Transverse colon (tissue), 3 donors: ENCODE results near the gene UACA.

Experiments
- POLR2A ChIP-seq: fragments of 450-650 bp; IDR thresholded peaks from one replicate; pipeline ENCODE4 v1.6.1; 2016; ENCODE audit warnings: antibody characterized with exemption, mild to moderate bottlenecking, moderate library complexity
- TF ChIP-seq, protein P1 (sequence below), 5 experiments: fragments of 200-600 bp in 3 of 5; fragments of 450-650 bp in 2 of 5; sonication (generic) in 3 of 5; IDR thresholded peaks; 1 replicate in 2 of 5; 2 replicates in 3 of 5; pipeline ENCODE4 v1.5.1; 2016 to 2017; ENCODE audit warnings: antibody characterized with exemption in 5 of 5, inconsistent platforms in 3 of 5, mild to moderate bottlenecking in 2 of 5, moderate library complexity in 1 of 5

- TF ChIP-seq, protein P1, sequence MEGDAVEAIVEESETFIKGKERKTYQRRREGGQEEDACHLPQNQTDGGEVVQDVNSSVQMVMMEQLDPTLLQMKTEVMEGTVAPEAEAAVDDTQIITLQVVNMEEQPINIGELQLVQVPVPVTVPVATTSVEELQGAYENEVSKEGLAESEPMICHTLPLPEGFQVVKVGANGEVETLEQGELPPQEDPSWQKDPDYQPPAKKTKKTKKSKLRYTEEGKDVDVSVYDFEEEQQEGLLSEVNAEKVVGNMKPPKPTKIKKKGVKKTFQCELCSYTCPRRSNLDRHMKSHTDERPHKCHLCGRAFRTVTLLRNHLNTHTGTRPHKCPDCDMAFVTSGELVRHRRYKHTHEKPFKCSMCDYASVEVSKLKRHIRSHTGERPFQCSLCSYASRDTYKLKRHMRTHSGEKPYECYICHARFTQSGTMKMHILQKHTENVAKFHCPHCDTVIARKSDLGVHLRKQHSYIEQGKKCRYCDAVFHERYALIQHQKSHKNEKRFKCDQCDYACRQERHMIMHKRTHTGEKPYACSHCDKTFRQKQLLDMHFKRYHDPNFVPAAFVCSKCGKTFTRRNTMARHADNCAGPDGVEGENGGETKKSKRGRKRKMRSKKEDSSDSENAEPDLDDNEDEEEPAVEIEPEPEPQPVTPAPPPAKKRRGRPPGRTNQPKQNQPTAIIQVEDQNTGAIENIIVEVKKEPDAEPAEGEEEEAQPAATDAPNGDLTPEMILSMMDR (IDR thresholded peaks at IDR 0.05), result no peak
- no peak for TF ChIP-seq POLR2A
Measured at GRCh38 chr15:70741677-70742293, 21.6 kb downstream of the UACA start.
